ENCODE results near the gene ZNF76.

GRCh38 chr6:35295036-35295435 lies 35.5 kb downstream of the ZNF76 start:
- TF ChIP-seq POLR2A (IDR thresholded peaks at IDR 0.05; ENCODE audit: extremely low read depth, insufficient read length): no peak
- no peak for TF ChIP-seq CTCF (IDR thresholded peaks at IDR 0.05; ENCODE audit: low read depth, low read length)
- TF ChIP-seq MAX (IDR thresholded peaks at IDR 0.05; ENCODE audit: low read depth, low read length): no peak

Data from NB4 (cell line).